GM12878 (cell line): ENCODE measurements around the gene HINFP. TPM values are rescaled to one million over a fixed set of nuclear protein-coding genes. Genes with fewer than 3 reads are reported as not detected.

ENCODE experiments used
- CHD1 ChIP-seq: IDR thresholded peaks from 2 replicates; pipeline ENCODE4 v1.6.1; 2012; ENCODE audit warnings: low read depth, low read length, improper control_type of control experiment
- HDAC2 ChIP-seq: fragments of 200-600 bp; sonication (generic); IDR thresholded peaks from 2 replicates; pipeline ENCODE4 v1.6.1; 2017
- MTA3 ChIP-seq: IDR thresholded peaks from 2 replicates; pipeline ENCODE4 v1.6.1; 2012; ENCODE audit warnings: low read length, inconsistent platforms, borderline replicate concordance
- MYC ChIP-seq: IDR thresholded peaks from 2 replicates; pipeline ENCODE4 v1.6.1; 2011; ENCODE audit warnings: mild to moderate bottlenecking, low read length, moderate library complexity, inconsistent platforms; ENCODE audit not compliant: insufficient read depth, insufficient replicate concordance, insufficient read length, severe bottlenecking
- NFYB ChIP-seq: IDR thresholded peaks from 2 replicates; pipeline ENCODE4 v1.6.1; 2011; ENCODE audit warnings: low read depth, mild to moderate bottlenecking, low read length, improper control_type of control experiment, moderate library complexity; ENCODE audit not compliant: insufficient read depth
- PAX8 ChIP-seq: fragments of 450-650 bp; IDR thresholded peaks from 2 replicates; pipeline ENCODE4 v1.6.1; 2017; ENCODE audit warnings: mild to moderate bottlenecking, moderate library complexity
- RBBP5 ChIP-seq: fragments of 200-600 bp; sonication (generic); conservative IDR thresholded peaks from 2 replicates; pipeline ENCODE4 v1.6.1; 2016
- RUNX3 ChIP-seq: IDR thresholded peaks from 2 replicates; pipeline ENCODE4 v1.6.1; 2012; ENCODE audit warnings: low read length, inconsistent platforms
- TCF3 ChIP-seq: IDR thresholded peaks from 2 replicates; pipeline ENCODE4 v1.6.1; 2012; ENCODE audit warnings: low read depth, mild to moderate bottlenecking, low read length, borderline replicate concordance; ENCODE audit not compliant: insufficient read depth
- YY1 ChIP-seq: IDR thresholded peaks from 2 replicates; pipeline ENCODE4 v1.6.1; 2011; ENCODE audit warnings: low read depth, mild to moderate bottlenecking, low read length
- ZNF207 ChIP-seq: fragments of 450-650 bp; IDR thresholded peaks from 2 replicates; pipeline ENCODE4 v1.6.1; 2014; ENCODE audit warnings: antibody characterized with exemption, mild to moderate bottlenecking, borderline replicate concordance
- polyA plus RNA-seq, 11 experiments: library from polyadenylated mRNA; depleted of rRNA in 4 of 11; unstranded in 6 of 11; stranded (reverse) in 5 of 11; fragments of >200 nt; fragmentation: Nextera tagmentation in 4 of 11; fragmentation: Illumina TruSeq in 1 of 11; extraction: Ambion mirVana in 4 of 11; extraction: Trizol in 1 of 11; gene quantifications; 1 replicate in 1 of 11; 2 replicates in 10 of 11; pipeline versions ENCODE4 v1.2.1 to v1.2.3, GENCODE V29; 2011 to 2016; ENCODE audit warnings: inconsistent platforms in 2 of 11, missing spikeins in 2 of 11, low read depth in 1 of 11
- total RNA-seq, 4 experiments: library from RNA; depleted of rRNA in 3 of 4; stranded (reverse); fragments of >200 nt in 3 of 4; fragmentation: Illumina TruSeq in 1 of 4; extraction: Trizol in 1 of 4; gene quantifications; 2 replicates each; pipeline versions ENCODE4 v1.2.1 to v1.2.3, GENCODE V29; 2013 to 2021
- TF ChIP-seq, protein P1 (sequence below): fragments of 450-650 bp; formaldehyde crosslinking; IDR thresholded peaks from 2 replicates; pipeline ENCODE4 v1.5.0; 2022; ENCODE audit warnings: mild to moderate bottlenecking, missing genetic modification characterization
- TF ChIP-seq, protein P2 (sequence below): fragments of 450-650 bp; IDR thresholded peaks from 2 replicates; pipeline ENCODE4 v1.6.1; 2017; ENCODE audit warnings: mild to moderate bottlenecking, low read depth, inconsistent platforms; ENCODE audit not compliant: poor library complexity, severe bottlenecking

Gene HINFP
- total and polyA plus RNA-seq, 10 of the 15 experiments (the other 5 are each of a cell fraction or from before 2014, with no cell fraction given): 13.1 to 26.3 (median 18.6) TPM

DNA sequence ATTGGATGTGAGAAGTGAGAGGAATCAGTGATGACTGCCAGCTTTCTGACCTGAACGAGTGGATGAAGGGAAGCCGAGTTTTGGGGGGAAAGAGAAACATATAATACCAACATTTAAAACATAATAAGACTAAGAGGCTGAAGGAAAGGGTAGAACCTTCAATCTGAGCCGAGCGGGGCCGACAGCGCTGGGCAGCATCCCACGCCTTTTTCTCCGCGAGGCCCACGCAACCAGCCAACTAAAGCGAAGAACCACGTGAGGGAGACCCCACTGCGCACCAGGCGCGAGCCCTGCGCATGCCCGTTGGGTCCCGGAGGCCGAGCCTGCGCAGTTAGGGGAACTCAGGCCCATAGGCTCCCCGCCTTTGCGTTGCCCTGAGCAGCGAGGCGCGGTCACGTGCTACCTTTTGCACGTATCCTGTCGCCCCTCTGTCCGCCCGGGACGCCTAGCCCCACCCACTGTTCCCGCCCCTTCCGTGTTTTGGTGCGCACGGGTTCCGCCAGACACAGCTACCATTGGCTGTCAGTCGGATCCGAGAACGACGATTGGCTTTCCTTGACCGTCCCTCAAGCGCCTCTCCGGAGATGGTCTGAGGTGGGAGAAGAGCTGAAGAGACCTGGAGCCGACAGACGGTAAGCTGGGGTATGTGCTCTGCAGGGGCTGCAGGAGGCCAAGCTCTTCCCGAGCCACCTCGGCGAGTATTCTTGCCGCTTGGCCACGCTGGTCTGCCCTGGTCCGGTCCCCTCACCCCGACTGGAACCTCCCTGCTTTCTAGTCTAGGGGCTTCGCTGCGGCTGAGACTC is at the start of gene HINFP (continued):
- TF ChIP-seq, protein P1, sequence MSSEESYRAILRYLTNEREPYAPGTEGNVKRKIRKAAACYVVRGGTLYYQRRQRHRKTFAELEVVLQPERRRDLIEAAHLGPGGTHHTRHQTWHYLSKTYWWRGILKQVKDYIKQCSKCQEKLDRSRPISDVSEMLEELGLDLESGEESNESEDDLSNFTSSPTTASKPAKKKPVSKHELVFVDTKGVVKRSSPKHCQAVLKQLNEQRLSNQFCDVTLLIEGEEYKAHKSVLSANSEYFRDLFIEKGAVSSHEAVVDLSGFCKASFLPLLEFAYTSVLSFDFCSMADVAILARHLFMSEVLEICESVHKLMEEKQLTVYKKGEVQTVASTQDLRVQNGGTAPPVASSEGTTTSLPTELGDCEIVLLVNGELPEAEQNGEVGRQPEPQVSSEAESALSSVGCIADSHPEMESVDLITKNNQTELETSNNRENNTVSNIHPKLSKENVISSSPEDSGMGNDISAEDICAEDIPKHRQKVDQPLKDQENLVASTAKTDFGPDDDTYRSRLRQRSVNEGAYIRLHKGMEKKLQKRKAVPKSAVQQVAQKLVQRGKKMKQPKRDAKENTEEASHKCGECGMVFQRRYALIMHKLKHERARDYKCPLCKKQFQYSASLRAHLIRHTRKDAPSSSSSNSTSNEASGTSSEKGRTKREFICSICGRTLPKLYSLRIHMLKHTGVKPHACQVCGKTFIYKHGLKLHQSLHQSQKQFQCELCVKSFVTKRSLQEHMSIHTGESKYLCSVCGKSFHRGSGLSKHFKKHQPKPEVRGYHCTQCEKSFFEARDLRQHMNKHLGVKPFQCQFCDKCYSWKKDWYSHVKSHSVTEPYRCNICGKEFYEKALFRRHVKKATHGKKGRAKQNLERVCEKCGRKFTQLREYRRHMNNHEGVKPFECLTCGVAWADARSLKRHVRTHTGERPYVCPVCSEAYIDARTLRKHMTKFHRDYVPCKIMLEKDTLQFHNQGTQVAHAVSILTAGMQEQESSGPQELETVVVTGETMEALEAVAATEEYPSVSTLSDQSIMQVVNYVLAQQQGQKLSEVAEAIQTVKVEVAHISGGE: no peak
- no peak for TF ChIP-seq PAX8
- 0 out of 2 replicates have a peak, but pooled peaks have one; percentile 33 for TF ChIP-seq YY1
- no peak for TF ChIP-seq CHD1
- TF ChIP-seq, protein P2, sequence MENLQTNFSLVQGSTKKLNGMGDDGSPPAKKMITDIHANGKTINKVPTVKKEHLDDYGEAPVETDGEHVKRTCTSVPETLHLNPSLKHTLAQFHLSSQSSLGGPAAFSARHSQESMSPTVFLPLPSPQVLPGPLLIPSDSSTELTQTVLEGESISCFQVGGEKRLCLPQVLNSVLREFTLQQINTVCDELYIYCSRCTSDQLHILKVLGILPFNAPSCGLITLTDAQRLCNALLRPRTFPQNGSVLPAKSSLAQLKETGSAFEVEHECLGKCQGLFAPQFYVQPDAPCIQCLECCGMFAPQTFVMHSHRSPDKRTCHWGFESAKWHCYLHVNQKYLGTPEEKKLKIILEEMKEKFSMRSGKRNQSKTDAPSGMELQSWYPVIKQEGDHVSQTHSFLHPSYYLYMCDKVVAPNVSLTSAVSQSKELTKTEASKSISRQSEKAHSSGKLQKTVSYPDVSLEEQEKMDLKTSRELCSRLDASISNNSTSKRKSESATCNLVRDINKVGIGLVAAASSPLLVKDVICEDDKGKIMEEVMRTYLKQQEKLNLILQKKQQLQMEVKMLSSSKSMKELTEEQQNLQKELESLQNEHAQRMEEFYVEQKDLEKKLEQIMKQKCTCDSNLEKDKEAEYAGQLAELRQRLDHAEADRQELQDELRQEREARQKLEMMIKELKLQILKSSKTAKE: no peak
- no peak for TF ChIP-seq MYC
- TF ChIP-seq TCF3: no peak
- no peak; the same call in 1 of the 2 replicates for TF ChIP-seq RUNX3
- TF ChIP-seq ZNF207: 0 out of 2 replicates have a peak, but pooled peaks have one; percentile 32
- TF ChIP-seq HDAC2: no peak
- no peak for TF ChIP-seq MTA3
- TF ChIP-seq RBBP5: no peak
- peak; percentile 90 for TF ChIP-seq NFYB
